SU-DHL-6 (cell line): ENCODE measurements around the gene CPNE4.

Experiments
- CTCF ChIP-seq: fragments of 200-600 bp; sonication (generic); IDR thresholded peaks from one replicate; pipeline ENCODE4 v1.5.1; 2017; ENCODE audit warnings: antibody characterized with exemption, mild to moderate bottlenecking, low read length, moderate library complexity; ENCODE audit not compliant: insufficient read depth, poor library complexity, severe bottlenecking
- EZH2phosphoT487 ChIP-seq: fragments of 200-600 bp; sonication (generic), shearing (Covaris generic); conservative IDR thresholded peaks from 2 replicates; pipeline ENCODE4 v1.6.1; 2018; ENCODE audit warnings: mild to moderate bottlenecking, antibody characterized with exemption, low read length, moderate library complexity, mixed read lengths

GRCh38 chr3:131835906-131836305, 198.9 kb downstream of the CPNE4 start:
- TF ChIP-seq CTCF (no peak), EZH2phosphoT487 (no peak)
